Erythroblast (primary cell): ENCODE data around the gene BET1L.

ENCODE experiments used
- GATA1 ChIP-seq: IDR thresholded peaks from 2 replicates; pipeline ENCODE4 v1.6.1; 2011; ENCODE audit warnings: low read depth, mild to moderate bottlenecking, control low read depth, low read length, moderate library complexity
- POLR2A ChIP-seq: IDR thresholded peaks from 2 replicates; pipeline ENCODE4 v1.6.1; 2011; ENCODE audit warnings: mild to moderate bottlenecking, low read length

DNA sequence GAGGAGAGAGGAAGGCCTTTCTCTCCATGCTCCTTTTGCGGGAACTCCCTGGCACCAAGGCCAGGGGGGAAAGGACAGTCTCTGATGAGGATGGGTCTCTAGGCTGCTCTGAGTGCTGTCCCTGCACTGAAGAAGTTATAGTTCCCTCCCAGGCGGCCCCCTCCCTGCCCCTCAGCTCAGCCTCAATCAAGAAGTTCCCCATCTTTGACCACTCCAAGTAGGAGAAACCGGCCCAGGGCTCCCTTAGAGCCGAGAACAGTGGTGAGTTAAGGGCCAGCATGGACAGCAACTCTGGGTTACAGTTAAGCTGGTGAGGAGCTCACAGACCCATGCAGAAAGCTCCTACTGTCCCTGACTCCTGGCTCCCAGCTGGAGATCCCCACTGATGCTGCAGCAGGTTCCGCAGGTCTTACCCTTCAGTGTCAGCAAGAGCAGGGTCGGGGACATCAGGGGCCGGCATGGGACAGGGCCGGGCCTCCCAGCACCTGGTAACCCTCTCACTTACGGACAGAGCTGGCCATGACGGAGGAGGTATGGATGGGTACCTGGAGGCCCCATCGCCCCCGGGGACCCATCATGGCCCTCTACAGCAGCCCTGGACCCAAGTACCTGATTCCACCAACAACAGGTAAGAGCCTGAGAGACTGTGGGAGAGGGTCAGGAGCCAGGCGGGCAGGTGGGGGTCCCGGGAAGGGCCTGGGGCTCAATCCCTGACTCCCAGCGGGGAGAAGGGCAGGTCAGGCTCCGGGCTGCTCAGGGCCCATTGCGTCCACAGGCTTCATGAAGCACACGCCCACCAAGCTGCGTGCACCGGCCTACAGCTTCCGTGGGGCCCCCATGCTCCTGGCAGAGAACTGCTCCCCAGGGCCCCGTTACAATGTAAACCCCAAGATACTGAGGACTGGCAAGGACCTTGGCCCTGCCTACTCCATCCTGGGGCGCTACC is 10.1 kb downstream of the BET1L start:
- TF ChIP-seq POLR2A (no peak), GATA1 (no peak)
